HepG2 (cell line): Measurements from ENCODE around the gene FAM193A. TPM values are rescaled to one million over a fixed set of nuclear protein-coding genes. Genes with fewer than 3 reads are reported as not detected.

ENCODE experiments used
- AHDC1 ChIP-seq: sonication (generic); formaldehyde crosslinking; IDR thresholded peaks from 2 replicates; pipeline ENCODE4 v1.5.1; 2020; ENCODE audit warnings: mild to moderate bottlenecking, missing genetic modification reagents, borderline replicate concordance
- ATF2 ChIP-seq: sonication (generic); formaldehyde crosslinking; IDR thresholded peaks from 2 replicates; pipeline ENCODE4 v1.4.0; 2020; ENCODE audit warnings: missing genetic modification reagents
- DBP ChIP-seq: sonication (generic); formaldehyde crosslinking; IDR thresholded peaks from 2 replicates; pipeline ENCODE4 v1.4.0; 2020; ENCODE audit warnings: missing genetic modification reagents; ENCODE audit errors: not compliant biosample characterization
- FOXA1 ChIP-seq, 2 experiments: fragments of 450-650 bp in 1 of 2; sonication (generic) in 1 of 2; formaldehyde crosslinking in 1 of 2; IDR thresholded peaks; 2 replicates each; pipeline versions ENCODE4 v1.4.0 to v1.6.1; 2016 to 2020; ENCODE audit warnings: missing genetic modification reagents in 1 of 2
- RFX5 ChIP-seq: IDR thresholded peaks from 2 replicates; pipeline ENCODE4 v1.6.1; 2011; ENCODE audit warnings: low read depth, low read length, improper control_type of control experiment
- SNAPC2 ChIP-seq: sonication (generic); formaldehyde crosslinking; IDR thresholded peaks from 2 replicates; pipeline ENCODE4 v1.8.1; 2022; ENCODE audit warnings: mild to moderate bottlenecking, missing genetic modification reagents
- ZBTB3 ChIP-seq: sonication (generic); formaldehyde crosslinking; IDR thresholded peaks from 2 replicates; pipeline ENCODE4 v1.4.0; 2020; ENCODE audit warnings: low read depth, mild to moderate bottlenecking, moderate library complexity, missing genetic modification reagents, borderline replicate concordance
- ZNF367 ChIP-seq: sonication (generic); formaldehyde crosslinking; IDR thresholded peaks from 2 replicates; pipeline ENCODE4 v1.4.0; 2020; ENCODE audit warnings: missing genetic modification reagents, borderline replicate concordance
- polyA plus RNA-seq, 8 experiments: library from polyadenylated mRNA; depleted of rRNA in 3 of 8; stranded (reverse) in 7 of 8; unstranded in 1 of 8; fragments of >200 nt; fragmentation: Illumina TruSeq in 4 of 8; extraction: Trizol in 4 of 8; gene quantifications; 2 replicates each; pipeline versions ENCODE4 v1.2.1 to v1.2.3, GENCODE V29; 2011 to 2016; ENCODE audit warnings: low read depth in 4 of 8, missing spikeins in 1 of 8, mixed read lengths in 1 of 8; ENCODE audit not compliant: insufficient read depth in 1 of 8
- total RNA-seq, 5 experiments: library from RNA; depleted of rRNA; stranded (reverse); fragments of >200 nt; fragmentation: Illumina TruSeq; extraction: Trizol; gene quantifications; 2 replicates each; pipeline ENCODE4 v1.2.3, GENCODE V29; 2016; ENCODE audit warnings: low read depth in 1 of 5

FAM193A gene
- total and polyA plus RNA-seq, 2 of the 13 experiments (the other 11 are each of a cell fraction or from before 2014, with no cell fraction given) = 5.7 to 8.7 TPM

GRCh38 chr4:2535376-2536192 is 863 bp upstream of the FAM193A start (continued):
- TF ChIP-seq ZBTB3 = no peak; the same call in 1 of the 2 replicates
- no peak for TF ChIP-seq ATF2
- TF ChIP-seq RFX5 = no peak
- TF ChIP-seq SNAPC2 (CRISPR knock-in tag) = no peak
- TF ChIP-seq ZNF367 (CRISPR knock-in tag) = no peak
- no peak for TF ChIP-seq AHDC1
- no peak for TF ChIP-seq FOXA1 (IDR thresholded peaks at IDR 0.05)
- TF ChIP-seq FOXA1 (CRISPR knock-in tag; IDR thresholded peaks at IDR 0.05) = no peak
- TF ChIP-seq DBP (CRISPR knock-in tag) = no peak
